A673 (cell line): Measurements from ENCODE around the gene ITCH.

Source experiments
- CTCF ChIP-seq: fragments of 300-800, 200-600 bp; sonication (generic); conservative IDR thresholded peaks from 2 replicates; pipeline ENCODE4 v1.5.1; 2017; ENCODE audit warnings: low read depth, mild to moderate bottlenecking, antibody characterized with exemption, low read length, moderate library complexity, mixed read lengths
- EZH2 ChIP-seq: fragments of 200-600 bp; sonication (generic); IDR thresholded peaks from 2 replicates; pipeline ENCODE4 v1.6.1; 2017; ENCODE audit warnings: borderline replicate concordance, low read depth, mild to moderate bottlenecking, mixed read lengths, antibody characterized with exemption, low read length; ENCODE audit not compliant: poor library complexity, severe bottlenecking

GRCh38 chr20:34388000-34388399, 24.9 kb downstream of the ITCH start:
- TF ChIP-seq CTCF = no peak
- no peak for TF ChIP-seq EZH2
